HepG2 (cell line): ENCODE results near the gene POLR3H. TPM values are rescaled to one million over a fixed set of nuclear protein-coding genes. Genes with fewer than 3 reads are reported as not detected.

ENCODE experiments used
- ATAC-seq: fragments of 200-7000 bp; cut with Tn5 transposase; 3 replicates; pipeline ENCODE4 v1.9.1; 2020; ENCODE audit warnings: mild to moderate bottlenecking, moderate library complexity
- BruUV-seq: library from RNA; stranded (reverse); fragments of 400-500 nt; replicated peaks from 2 replicates; lab custom pipeline; 2021; lab: Mats Ljungman, UMichigan
- CTCF ChIA-PET: fragments of 300-600 bp; formaldehyde crosslinking; extraction: SDS; loops from one replicate; lab custom pipeline; 2021; ENCODE audit warnings: low total read pairs, inconsistent platforms, low intra/inter-chr PET ratio; lab: Yijun Ruan, JAX
- POLR2A ChIA-PET: fragments of 350-600 bp; sonication (Branson Sonifier 250); formaldehyde crosslinking; loops from one replicate; lab custom pipeline; 2020; ENCODE audit warnings: antibody characterized with exemption, inconsistent platforms; lab: Yijun Ruan, JAX
- DNase-seq: peaks from one replicate; pipeline ENCODE4 v3.0.0-alpha.2; 2015; ENCODE audit warnings: low spot score
- FAIRE-seq: peaks from 3 replicates; lab custom pipeline; 2011; peaks lifted over from hg19 to GRCh38; lab: Jason Lieb, UNC
- H2AFZ ChIP-seq: one replicate; pipeline ENCODE4 v1.6.1; 2011; ENCODE audit warnings: low read length, inconsistent platforms
- H3K27ac ChIP-seq: fragments of 300-600 bp; 3 replicates; pipeline ENCODE4 v1.8.0; 2011; ENCODE audit warnings: mixed run types, mild to moderate bottlenecking, mixed read lengths, low read length, inconsistent platforms; ENCODE audit not compliant: insufficient read depth; ENCODE audit errors: extremely low read length
- H3K27me3 ChIP-seq, 2 experiments: fragments of 200-600 bp in 1 of 2; 2 replicates in 1 of 2; 3 replicates in 1 of 2; pipeline versions ENCODE4 v1.6.0 to v1.8.0; 2011; ENCODE audit warnings: low read length in 2 of 2, mild to moderate bottlenecking in 2 of 2, moderate library complexity in 2 of 2, inconsistent platforms in 1 of 2; ENCODE audit not compliant: insufficient read depth in 2 of 2, control insufficient read depth in 1 of 2
- H3K36me3 ChIP-seq, 2 experiments: fragments of 200-600 bp in 1 of 2; replicated peaks in 1 of 2; 2 replicates in 1 of 2; 3 replicates in 1 of 2; pipeline versions ENCODE4 v1.5.1 to v1.8.0; 2011; ENCODE audit warnings: low read length in 2 of 2, inconsistent platforms in 1 of 2; ENCODE audit not compliant: insufficient read depth in 2 of 2, control insufficient read depth in 1 of 2
- H3K4me1 ChIP-seq: 2 replicates; pipeline ENCODE4 v1.5.1; 2012; ENCODE audit warnings: low read length, inconsistent platforms; ENCODE audit not compliant: insufficient read depth
- H3K4me2 ChIP-seq: 2 replicates; pipeline ENCODE4 v1.6.0; 2011; ENCODE audit warnings: low read depth, low read length, inconsistent platforms
- H3K4me3 ChIP-seq, 3 experiments: fragments of 200-600 bp in 1 of 3; sonication (generic), shearing (Covaris generic) in 1 of 3; replicated peaks in 1 of 3; 2 replicates each; pipeline ENCODE4 v1.5.1; 2011 to 2016; ENCODE audit warnings: low read length in 3 of 3, inconsistent platforms in 2 of 3, low read depth in 2 of 3, mild to moderate bottlenecking in 2 of 3, control low read depth in 1 of 3, mixed read lengths in 1 of 3; ENCODE audit not compliant: insufficient read depth in 1 of 3
- H3K79me2 ChIP-seq: one replicate; pipeline ENCODE4 v1.6.1; 2011; ENCODE audit warnings: low read length, inconsistent platforms; ENCODE audit not compliant: insufficient read depth
- H3K9ac ChIP-seq: 2 replicates; pipeline ENCODE4 v1.6.0; 2011; ENCODE audit warnings: mild to moderate bottlenecking, low read depth, low read length, inconsistent platforms; ENCODE audit not compliant: insufficient read depth
- H3K9me3 ChIP-seq: 2 replicates; pipeline ENCODE4 v1.5.1; 2012; ENCODE audit warnings: mild to moderate bottlenecking, low read length
- H4K20me1 ChIP-seq: 2 replicates; pipeline ENCODE4 v1.6.0; 2011; ENCODE audit warnings: inconsistent platforms, mild to moderate bottlenecking, low read length, moderate library complexity; ENCODE audit not compliant: insufficient read depth
- ATF5 ChIP-seq: sonication (generic); formaldehyde crosslinking; IDR thresholded peaks from 2 replicates; pipeline ENCODE4 v1.4.0; 2020; ENCODE audit warnings: mild to moderate bottlenecking, low read depth, missing genetic modification reagents
- BCL3 ChIP-seq: sonication (generic); formaldehyde crosslinking; IDR thresholded peaks from 2 replicates; pipeline ENCODE4 v1.5.1; 2020; ENCODE audit warnings: mild to moderate bottlenecking, missing genetic modification reagents, moderate library complexity
- ESRRA ChIP-seq: sonication (generic); formaldehyde crosslinking; IDR thresholded peaks from 2 replicates; pipeline ENCODE4 v1.5.1; 2020; ENCODE audit warnings: mild to moderate bottlenecking, low read depth, missing genetic modification reagents
- PBX2 ChIP-seq: IDR thresholded peaks from 2 replicates; pipeline ENCODE4 v1.6.1; 2016; ENCODE audit warnings: control low read depth
- SOX13 ChIP-seq, 3 experiments: fragments of 450-650 bp in 1 of 3; sonication (generic) in 1 of 3; formaldehyde crosslinking in 1 of 3; IDR thresholded peaks in 2 of 3; conservative IDR thresholded peaks in 1 of 3; 2 replicates each; pipeline versions ENCODE4 v1.5.0 to v1.6.1; 2016 to 2020; ENCODE audit warnings: antibody characterized with exemption in 1 of 3, mild to moderate bottlenecking in 1 of 3, missing compliant biosample characterization in 1 of 3, missing genetic modification reagents in 1 of 3, moderate library complexity in 1 of 3
- SOX5 ChIP-seq: IDR thresholded peaks from 2 replicates; pipeline ENCODE4 v1.6.1; 2016; ENCODE audit warnings: borderline replicate concordance
- SOX6 ChIP-seq, 2 experiments: fragments of 450-650 bp in 1 of 2; sonication (generic) in 1 of 2; formaldehyde crosslinking in 1 of 2; IDR thresholded peaks; 2 replicates each; pipeline versions ENCODE4 v1.4.0 to v1.6.1; 2017 to 2020; ENCODE audit warnings: antibody characterized with exemption in 1 of 2, mild to moderate bottlenecking in 1 of 2, missing genetic modification reagents in 1 of 2
- ZBTB7A ChIP-seq: sonication (generic); formaldehyde crosslinking; IDR thresholded peaks from 2 replicates; pipeline ENCODE4 v1.8.0; 2022; ENCODE audit warnings: mild to moderate bottlenecking, missing genetic modification reagents
- ZFX ChIP-seq: sonication (generic); formaldehyde crosslinking; IDR thresholded peaks from 2 replicates; pipeline ENCODE4 v1.4.0; 2020; ENCODE audit warnings: mild to moderate bottlenecking, low read depth, missing genetic modification reagents, moderate library complexity
- ZKSCAN8 ChIP-seq: IDR thresholded peaks from 2 replicates; pipeline ENCODE4 v1.6.1; 2016; ENCODE audit warnings: borderline replicate concordance, missing genetic modification reagents, missing compliant biosample characterization
- ZNF263 ChIP-seq: sonication (generic); formaldehyde crosslinking; IDR thresholded peaks from 2 replicates; pipeline ENCODE4 v1.4.0; 2020; ENCODE audit warnings: missing genetic modification reagents
- ZNF580 ChIP-seq: IDR thresholded peaks from 2 replicates; pipeline ENCODE4 v1.6.1; 2016; ENCODE audit warnings: low read depth, borderline replicate concordance
- ZNF737 ChIP-seq: sonication (generic); formaldehyde crosslinking; IDR thresholded peaks from 2 replicates; pipeline ENCODE4 v1.5.0; 2020; ENCODE audit warnings: missing genetic modification reagents, mild to moderate bottlenecking, borderline replicate concordance
- ZNF841 ChIP-seq: sonication (generic); formaldehyde crosslinking; IDR thresholded peaks from 2 replicates; pipeline ENCODE4 v1.8.1; 2023; ENCODE audit warnings: missing genetic modification reagents, borderline replicate concordance
- WGBS: methylation state at CpG from one replicate; pipeline ENCODE4 v1.1.6; 2017; ENCODE audit warnings: low lambda C conversion rate; 5-methylcytosine and 5-hydroxymethylcytosine counted together
- in situ Hi-C: cut with HindIII; loops from 2 replicates; pipeline ENCODE4 v1.10.0; 2017; ENCODE audit warnings: low pct_unique_long_range_greater_than_20kb; ENCODE audit not compliant: extremely low pct_ligation_motif_present
- intact Hi-C: fragments of 100-400 bp; cut with micrococcal nuclease; formaldehyde crosslinking; loops from one replicate; pipeline ENCODE4 v1.10.0; 2022; ENCODE audit not compliant: unreplicated experiment
- polyA plus RNA-seq, 8 experiments: library from polyadenylated mRNA; depleted of rRNA in 3 of 8; stranded (reverse) in 7 of 8; unstranded in 1 of 8; fragments of >200 nt; fragmentation: Illumina TruSeq in 4 of 8; extraction: Trizol in 4 of 8; gene quantifications; 2 replicates each; pipeline versions ENCODE4 v1.2.1 to v1.2.3, GENCODE V29; 2011 to 2016; ENCODE audit warnings: low read depth in 4 of 8, missing spikeins in 1 of 8, mixed read lengths in 1 of 8; ENCODE audit not compliant: insufficient read depth in 1 of 8
- total RNA-seq, 5 experiments: library from RNA; depleted of rRNA; stranded (reverse); fragments of >200 nt; fragmentation: Illumina TruSeq; extraction: Trizol; gene quantifications; 2 replicates each; pipeline ENCODE4 v1.2.3, GENCODE V29; 2016; ENCODE audit warnings: low read depth in 1 of 5
- TF ChIP-seq, protein P1 (sequence below): IDR thresholded peaks from 2 replicates; pipeline ENCODE4 v1.6.1; 2012; ENCODE audit warnings: low read depth, low read length, improper control_type of control experiment
- TF ChIP-seq, protein P2 (sequence below): IDR thresholded peaks from 2 replicates; pipeline ENCODE4 v1.6.1; 2016; ENCODE audit warnings: missing compliant biosample characterization, missing genetic modification reagents, borderline replicate concordance

The POLR3H gene
- total and polyA plus RNA-seq, 2 of the 13 experiments (the other 11 are each of a cell fraction or from before 2014, with no cell fraction given) = 10.3 to 28.6 TPM

DNA sequence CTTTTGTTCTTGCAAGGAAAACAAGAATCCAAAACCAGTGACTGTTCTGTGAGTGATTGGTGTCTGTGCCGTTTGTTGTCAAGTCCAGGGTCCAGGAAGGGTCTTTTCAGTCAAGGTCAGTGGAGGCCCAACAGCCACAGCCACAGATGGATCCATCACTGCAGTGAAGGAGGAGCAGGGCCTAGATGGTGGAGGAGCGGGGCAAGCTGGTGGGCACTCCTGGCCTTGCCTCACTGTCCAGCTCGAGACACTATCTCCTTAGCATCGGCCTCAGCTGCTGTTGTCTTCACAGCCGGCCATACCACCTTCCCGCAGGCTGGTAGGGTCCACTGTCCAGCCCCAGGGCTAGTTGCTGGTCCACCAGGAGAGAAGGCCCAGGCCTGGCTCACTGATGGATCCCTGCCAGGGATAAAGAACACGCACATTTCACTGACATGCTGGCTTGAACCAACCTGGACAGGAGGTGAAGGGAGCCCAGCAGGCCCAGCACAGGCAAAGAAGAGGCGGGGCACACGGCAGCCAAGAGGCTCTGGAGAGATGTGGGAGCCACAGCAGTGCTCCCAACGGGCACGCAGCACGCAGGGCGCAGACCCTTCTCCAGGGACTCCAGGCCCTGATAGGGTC, 15.2 kb downstream of the POLR3H start:
- Histone ChIP-seq H4K20me1 (0 out of 2 replicates have a peak, but pooled peaks cover 4% of the 10 kb centered on the region), H3K4me1 (peaks cover 67% of the 10 kb centered on the region), H3K9me3 (no peaks in the 10 kb centered on the region), H3K36me3 (peaks cover 33 to 69% of the 10 kb centered on the region in 2 experiments), H3K4me3 (no peak overlapping the region), H3K9ac (0 out of 2 replicates have a peak overlapping the region, but pooled peaks have one; percentile 7), H2AFZ (no peak overlapping the region), H3K27ac (peak overlapping the region; percentile 58), H3K4me2 (peak overlapping the region; percentile 28), H3K27me3 (no peaks in the 10 kb centered on the region), H3K79me2 (no peaks in the 10 kb centered on the region)
- CTCF ChIA-PET = no interaction called here
- FAIRE-seq (peak; percentile 54), DNase-seq (peak; percentile 55), ATAC-seq (peak; percentile 6)
- WGBS = 71% methylated on average over 6 of the region's 13 CpGs
- in situ Hi-C loops = no loop called here
- POLR2A ChIA-PET = no interaction called here
- BruUV-seq = no TSS peak
- intact Hi-C loops = no loop called here
- TF ChIP-seq ESRRA (CRISPR knock-in tag) (peak; percentile 93), ZNF841 (no peak), SOX13 (IDR thresholded peaks at IDR 0.05) (0 out of 2 replicates have a peak, but pooled peaks have one; percentile 32), SOX13 (CRISPR knock-in tag; conservative IDR thresholded peaks at IDR 0.05 in 1 of 2, IDR thresholded peaks at IDR 0.05 in 1 of 2) (peak in 1 of 2 experiments; percentile 78; a peak in 2 of 4 replicates), ZBTB7A (peak; percentile 90; the same call in 1 of the 2 replicates), BCL3 (no peak), ZKSCAN8 (no peak), ZNF263 (CRISPR knock-in tag) (peak; percentile 55), ATF5 (no peak), ZNF737 (no peak), ZFX (CRISPR knock-in tag) (peak; percentile 85), SOX6 (IDR thresholded peaks at IDR 0.05) (no peak), SOX6 (CRISPR knock-in tag; IDR thresholded peaks at IDR 0.05) (peak; percentile 88), ZNF580 (CRISPR knock-in tag) (0 out of 2 replicates have a peak, but pooled peaks have one; percentile 25), PBX2 (CRISPR knock-in tag) (peak; percentile 26; the same call in 1 of the 2 replicates), SOX5 (CRISPR knock-in tag) (peak; percentile 74; the same call in 1 of the 2 replicates)
- TF ChIP-seq, protein P1, sequence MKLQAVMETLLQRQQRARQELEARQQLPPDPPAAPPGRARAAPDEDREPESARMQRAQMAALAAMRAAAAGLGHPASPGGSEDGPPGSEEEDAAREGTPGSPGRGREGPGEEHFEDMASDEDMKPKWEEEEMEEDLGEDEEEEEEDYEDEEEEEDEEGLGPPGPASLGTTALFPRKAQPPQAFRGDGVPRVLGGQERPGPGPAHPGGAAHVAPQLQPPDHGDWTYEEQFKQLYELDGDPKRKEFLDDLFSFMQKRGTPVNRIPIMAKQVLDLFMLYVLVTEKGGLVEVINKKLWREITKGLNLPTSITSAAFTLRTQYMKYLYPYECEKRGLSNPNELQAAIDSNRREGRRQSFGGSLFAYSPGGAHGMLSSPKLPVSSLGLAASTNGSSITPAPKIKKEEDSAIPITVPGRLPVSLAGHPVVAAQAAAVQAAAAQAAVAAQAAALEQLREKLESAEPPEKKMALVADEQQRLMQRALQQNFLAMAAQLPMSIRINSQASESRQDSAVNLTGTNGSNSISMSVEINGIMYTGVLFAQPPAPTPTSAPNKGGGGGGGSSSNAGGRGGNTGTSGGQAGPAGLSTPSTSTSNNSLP = no peak
- TF ChIP-seq, protein P2, sequence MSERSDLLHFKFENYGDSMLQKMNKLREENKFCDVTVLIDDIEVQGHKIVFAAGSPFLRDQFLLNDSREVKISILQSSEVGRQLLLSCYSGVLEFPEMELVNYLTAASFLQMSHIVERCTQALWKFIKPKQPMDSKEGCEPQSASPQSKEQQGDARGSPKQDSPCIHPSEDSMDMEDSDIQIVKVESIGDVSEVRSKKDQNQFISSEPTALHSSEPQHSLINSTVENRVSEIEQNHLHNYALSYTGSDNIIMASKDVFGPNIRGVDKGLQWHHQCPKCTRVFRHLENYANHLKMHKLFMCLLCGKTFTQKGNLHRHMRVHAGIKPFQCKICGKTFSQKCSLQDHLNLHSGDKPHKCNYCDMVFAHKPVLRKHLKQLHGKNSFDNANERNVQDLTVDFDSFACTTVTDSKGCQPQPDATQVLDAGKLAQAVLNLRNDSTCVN (CRISPR knock-in tag) = peak; percentile 91; the same call in 1 of the 2 replicates
